BLaER1 treated with 17β-estradiol and CSF1 and Interleukin-3, amounts not matched to agents 10 nM and 100 nM (cell line): ENCODE measurements around the gene NTRK3.
A peak's percentile ranks its signal among the peaks of the same experiment; 100 is the strongest.

Experiments used
- H3K27ac ChIP-seq, 11 experiments: shearing (Covaris generic); formaldehyde crosslinking; 2 replicates each; pipeline ENCODE4 v1.8.1; 2022
- H3K27me3 ChIP-seq, 11 experiments: shearing (Covaris generic); formaldehyde crosslinking; 2 replicates each; pipeline ENCODE4 v1.8.1; 2022
- H3K36me3 ChIP-seq, 11 experiments: shearing (Covaris generic); formaldehyde crosslinking; 2 replicates each; pipeline ENCODE4 v1.8.1; 2022
- H3K4me1 ChIP-seq, 10 experiments: shearing (Covaris generic); formaldehyde crosslinking; 2 replicates each; pipeline ENCODE4 v1.8.1; 2022
- H3K4me2 ChIP-seq, 11 experiments: shearing (Covaris generic); formaldehyde crosslinking; 2 replicates each; pipeline ENCODE4 v1.8.1; 2022
- H3K4me3 ChIP-seq, 10 experiments: shearing (Covaris generic); formaldehyde crosslinking; 2 replicates each; pipeline ENCODE4 v1.8.1; 2022
- H3K9ac ChIP-seq, 11 experiments: shearing (Covaris generic); formaldehyde crosslinking; 2 replicates each; pipeline ENCODE4 v1.8.1; 2022
- H3K9me3 ChIP-seq, 11 experiments: shearing (Covaris generic); formaldehyde crosslinking; replicated peaks in 1 of 11; 2 replicates each; pipeline ENCODE4 v1.8.1; 2022
- H4K20me1 ChIP-seq, 11 experiments: shearing (Covaris generic); formaldehyde crosslinking; 2 replicates each; pipeline ENCODE4 v1.8.1; 2022
- Cebpa-rat ChIP-seq, 11 experiments: shearing (Covaris generic); IDR thresholded peaks; 2 replicates each; pipeline ENCODE4 v1.8.1; 2022

NTRK3 gene

GRCh38 chr15:88256279-88257230, at the start of gene NTRK3:
Gene NTRK3, minus strand, starts transcription at chr15:88256739. Its CDS starts 586 bp downstream, at chr15:88256153.
- H3K27me3 ChIP-seq: peaks cover 57 to 80% (median 72%) of the 10 kb centered on the region in 11 experiments
- H3K9me3 ChIP-seq: no peaks in the 10 kb centered on the region
- H3K36me3 ChIP-seq: no peaks in the 10 kb centered on the region
- H3K4me1 ChIP-seq: peaks cover 5 to 15% (median 11%) of the 10 kb centered on the region in 10 experiments; a peak in 19 of 20 replicates
- peak within 1 kb of the TSS in 4 of 11 experiments; percentile 8 to 54 (median 34); a peak in 4 of 22 replicates for H3K9ac ChIP-seq
- TF ChIP-seq Cebpa-rat (IDR thresholded peaks at IDR 0.05): no peak
- H3K27ac ChIP-seq: no peak within 1 kb of the TSS
- H3K4me3 ChIP-seq: peak within 1 kb of the TSS; percentile 54 to 71 (median 62)
- H4K20me1 ChIP-seq: peaks cover 0 to 32% (median 8%) of the 10 kb centered on the region in 11 experiments; a peak in 13 of 22 replicates
- H3K4me2 ChIP-seq: peak within 1 kb of the TSS; percentile 92 to 99 (median 98)

DNA sequence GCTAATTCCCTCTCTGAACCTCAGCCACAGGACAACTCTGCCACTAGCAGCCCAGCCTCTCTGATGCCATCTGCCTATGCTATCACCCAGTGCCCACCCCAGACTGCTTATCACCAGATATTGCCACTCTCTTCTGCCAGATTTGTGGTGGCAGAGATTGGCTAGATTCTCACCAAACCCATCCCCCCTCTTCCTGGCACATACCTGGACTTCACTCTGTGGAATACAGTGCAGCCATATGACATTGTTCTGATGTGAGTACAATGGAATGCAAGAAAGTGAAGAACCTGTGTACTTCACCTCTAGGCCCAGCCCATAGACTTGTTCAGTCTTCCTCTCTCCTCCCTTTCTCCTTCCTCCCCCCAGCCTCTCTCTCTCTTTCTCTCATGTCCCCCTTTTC, 46.9 kb upstream of the NTRK3 start:
- Histone ChIP-seq H4K20me1 (no peaks in the 10 kb centered on the region; a peak in 1 of 22 replicates), H3K9me3 (no peaks in the 10 kb centered on the region), H3K27ac (no peak overlapping the region), H3K9ac (no peak overlapping the region), H3K4me3 (no peak overlapping the region), H3K36me3 (no peaks in the 10 kb centered on the region), H3K4me2 (no peak overlapping the region), H3K4me1 (no peaks in the 10 kb centered on the region), H3K27me3 (no peaks in the 10 kb centered on the region)
- TF ChIP-seq Cebpa-rat (IDR thresholded peaks at IDR 0.05): no peak

- Histone ChIP-seq H3K36me3 (no peaks in the 10 kb centered on the region), H3K4me3 (no peak overlapping the region), H3K27ac (no peak overlapping the region), H3K4me2 (no peak overlapping the region), H3K27me3 (no peaks in the 10 kb centered on the region), H3K9me3 (no peaks in the 10 kb centered on the region), H3K4me1 (no peaks in the 10 kb centered on the region), H4K20me1 (no peaks in the 10 kb centered on the region; a peak in 1 of 22 replicates), H3K9ac (no peak overlapping the region)
- no peak for TF ChIP-seq Cebpa-rat (IDR thresholded peaks at IDR 0.05)
Measured at GRCh38 chr15:88302373-88302772, 45.8 kb upstream of the NTRK3 start.

- H3K27ac ChIP-seq: no peak overlapping the region
- H3K4me3 ChIP-seq: no peak overlapping the region
- H3K9me3 ChIP-seq: no peaks in the 10 kb centered on the region
- no peaks in the 10 kb centered on the region for H3K27me3 ChIP-seq
- H3K4me2 ChIP-seq: no peak overlapping the region
- TF ChIP-seq Cebpa-rat (IDR thresholded peaks at IDR 0.05): no peak
- H3K4me1 ChIP-seq: no peaks in the 10 kb centered on the region
- no peaks in the 10 kb centered on the region; a peak in 1 of 22 replicates for H4K20me1 ChIP-seq
- no peak overlapping the region for H3K9ac ChIP-seq
- no peaks in the 10 kb centered on the region for H3K36me3 ChIP-seq
Measured at GRCh38 chr15:88301311-88301710, 44.8 kb upstream of the NTRK3 start.

DNA sequence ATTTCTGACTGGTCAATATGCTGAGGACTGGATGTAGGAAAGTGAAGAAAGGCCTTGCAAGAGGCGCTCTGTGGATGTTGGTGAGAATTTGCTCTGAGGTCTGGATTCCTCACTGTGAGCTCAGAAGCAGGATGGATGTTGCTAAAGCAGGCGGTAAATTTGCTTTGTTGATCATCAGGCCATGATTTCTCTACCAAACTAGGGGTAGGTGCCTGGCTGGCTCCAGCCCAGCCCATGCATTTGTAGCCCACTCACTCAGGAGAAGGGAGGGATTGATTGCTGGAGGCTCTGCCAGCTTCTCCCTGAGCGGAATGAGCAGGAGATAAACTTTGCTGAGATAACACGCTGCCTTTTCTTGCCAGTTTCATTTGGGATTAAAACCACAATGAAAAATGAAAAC, 44.3 kb upstream of the NTRK3 start:
- Histone ChIP-seq H3K36me3 (no peaks in the 10 kb centered on the region), H3K9me3 (no peaks in the 10 kb centered on the region), H3K4me3 (no peak overlapping the region), H4K20me1 (no peaks in the 10 kb centered on the region; a peak in 1 of 22 replicates), H3K27me3 (no peaks in the 10 kb centered on the region), H3K9ac (no peak overlapping the region), H3K27ac (no peak overlapping the region), H3K4me2 (no peak overlapping the region), H3K4me1 (no peaks in the 10 kb centered on the region)
- TF ChIP-seq Cebpa-rat (IDR thresholded peaks at IDR 0.05): no peak

DNA sequence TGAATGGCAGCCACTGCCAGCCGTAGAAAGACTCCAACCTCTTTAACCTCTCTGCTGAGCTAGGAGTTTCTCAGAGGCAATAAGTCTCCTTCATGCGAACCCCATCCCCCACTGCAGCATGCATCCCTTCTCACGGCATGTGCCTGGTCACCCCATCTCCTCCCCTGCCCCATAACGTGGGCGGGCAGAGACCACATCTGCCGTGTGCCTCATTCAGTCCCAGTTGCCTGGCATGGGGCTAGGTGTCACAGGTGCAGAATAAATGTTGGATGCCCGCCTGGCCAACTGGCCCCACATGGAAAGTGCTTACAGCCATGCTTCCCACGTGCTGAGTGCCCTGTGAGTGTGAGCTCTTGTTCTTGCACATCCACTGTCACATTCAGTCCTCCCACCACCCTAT, 43.5 kb upstream of the NTRK3 start:
- no peaks in the 10 kb centered on the region for H3K9me3 ChIP-seq
- no peak for TF ChIP-seq Cebpa-rat (IDR thresholded peaks at IDR 0.05)
- no peak overlapping the region for H3K9ac ChIP-seq
- no peak overlapping the region for H3K4me2 ChIP-seq
- H3K27me3 ChIP-seq: no peaks in the 10 kb centered on the region
- no peaks in the 10 kb centered on the region; a peak in 1 of 22 replicates for H4K20me1 ChIP-seq
- no peaks in the 10 kb centered on the region for H3K4me1 ChIP-seq
- H3K27ac ChIP-seq: no peak overlapping the region
- no peaks in the 10 kb centered on the region for H3K36me3 ChIP-seq
- no peak overlapping the region for H3K4me3 ChIP-seq

DNA sequence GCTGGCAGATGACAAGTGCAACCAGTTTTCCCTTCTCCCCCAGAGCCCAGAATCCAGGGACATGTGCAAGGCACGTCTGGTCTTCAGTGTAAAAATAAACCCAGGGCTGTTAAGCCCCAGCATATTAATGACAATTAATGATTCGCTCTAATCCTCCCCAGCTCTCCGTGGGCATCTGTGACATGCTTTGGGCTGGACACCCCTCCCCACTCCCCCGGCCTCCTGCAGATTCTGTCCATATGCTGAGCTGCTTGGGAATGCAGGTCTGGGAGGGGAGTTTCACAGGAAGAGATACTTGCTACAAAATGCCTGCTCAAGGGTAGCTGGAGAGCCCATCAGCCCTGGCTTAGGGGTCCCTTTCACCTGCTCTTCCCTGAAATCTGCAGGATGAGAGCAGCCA, 43.0 kb upstream of the NTRK3 start:
- Histone ChIP-seq H3K4me2 (no peak overlapping the region), H3K27me3 (no peaks in the 10 kb centered on the region), H3K36me3 (no peaks in the 10 kb centered on the region), H3K4me3 (no peak overlapping the region), H3K9ac (no peak overlapping the region), H3K9me3 (no peaks in the 10 kb centered on the region), H3K4me1 (no peaks in the 10 kb centered on the region), H3K27ac (no peak overlapping the region), H4K20me1 (no peaks in the 10 kb centered on the region; a peak in 1 of 22 replicates)
- TF ChIP-seq Cebpa-rat (IDR thresholded peaks at IDR 0.05): no peak

GRCh38 chr15:88288661-88289060, 32.1 kb upstream of the NTRK3 start:
- H3K4me1 ChIP-seq: peaks cover 0 to 7% (median 5%) of the 10 kb centered on the region in 10 experiments; a peak in 7 of 20 replicates
- no peaks in the 10 kb centered on the region for H4K20me1 ChIP-seq
- H3K4me3 ChIP-seq: no peak overlapping the region
- no peak for TF ChIP-seq Cebpa-rat (IDR thresholded peaks at IDR 0.05)
- H3K4me2 ChIP-seq: no peak overlapping the region
- peaks cover 13 to 27% (median 18%) of the 10 kb centered on the region in 11 experiments for H3K27me3 ChIP-seq
- H3K27ac ChIP-seq: no peak overlapping the region
- no peaks in the 10 kb centered on the region for H3K9me3 ChIP-seq
- no peaks in the 10 kb centered on the region for H3K36me3 ChIP-seq
- no peak overlapping the region for H3K9ac ChIP-seq

GRCh38 chr15:88288206-88288605, 31.7 kb upstream of the NTRK3 start:
- H3K27me3 ChIP-seq: peaks cover 13 to 32% (median 23%) of the 10 kb centered on the region in 11 experiments
- no peak overlapping the region for H3K4me3 ChIP-seq
- no peaks in the 10 kb centered on the region for H3K9me3 ChIP-seq
- no peak overlapping the region for H3K4me2 ChIP-seq
- H3K9ac ChIP-seq: no peak overlapping the region
- no peaks in the 10 kb centered on the region for H4K20me1 ChIP-seq
- H3K4me1 ChIP-seq: peaks cover 0 to 7% (median 5%) of the 10 kb centered on the region in 10 experiments; a peak in 7 of 20 replicates
- no peaks in the 10 kb centered on the region for H3K36me3 ChIP-seq
- no peak for TF ChIP-seq Cebpa-rat (IDR thresholded peaks at IDR 0.05)
- H3K27ac ChIP-seq: no peak overlapping the region
